ENCODE measurements around the gene MPV17. TPM values are rescaled to one million over a fixed set of nuclear protein-coding genes. Genes with fewer than 3 reads are reported as not detected.

MPV17 gene
- total and polyA plus RNA-seq, 2 of the 13 experiments (the other 11 are each of a cell fraction or from before 2014, with no cell fraction given): 48.9 to 129 TPM

DNA sequence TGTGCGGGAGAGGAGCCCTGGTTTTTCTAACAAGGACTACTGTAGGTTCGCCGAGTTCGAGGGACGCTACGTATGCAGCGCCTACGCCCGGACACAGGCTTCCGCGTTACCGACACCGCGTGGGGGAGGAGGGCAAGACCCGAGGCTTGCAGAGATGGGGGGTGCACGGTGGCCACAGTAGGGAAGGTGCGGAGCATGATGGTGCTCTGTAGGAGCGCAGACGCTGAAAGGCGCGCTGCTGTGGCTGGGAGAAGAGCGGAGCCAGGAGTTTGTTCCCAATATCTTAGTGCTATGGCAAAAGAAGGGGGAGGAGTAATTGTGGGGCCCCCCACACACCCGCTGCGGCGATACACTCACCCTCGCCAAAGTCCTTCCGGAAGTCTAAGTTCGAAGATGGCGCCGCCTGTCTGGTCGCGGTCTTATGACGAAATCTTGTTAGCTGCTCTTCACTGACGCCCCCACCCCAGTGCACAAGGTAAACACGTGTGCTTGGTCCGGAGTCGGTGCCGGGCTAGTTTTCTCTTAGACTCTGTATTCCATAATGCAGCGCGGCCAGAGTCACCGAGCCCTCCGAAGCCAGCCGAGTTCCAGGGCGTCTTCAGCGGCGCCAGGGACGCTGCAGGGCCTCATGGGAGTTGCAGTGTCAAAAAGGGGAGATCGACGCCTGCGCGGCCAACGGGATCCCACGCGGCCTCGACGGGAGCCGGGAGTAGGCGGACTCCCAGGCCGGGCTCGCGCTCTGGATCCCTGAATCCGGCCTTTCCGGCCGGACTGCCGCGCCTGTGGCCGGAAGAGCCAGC lies 33.7 kb upstream of the MPV17 start, which contains the start of gene GTF3C2 (continued):
- TF ChIP-seq, protein P1, sequence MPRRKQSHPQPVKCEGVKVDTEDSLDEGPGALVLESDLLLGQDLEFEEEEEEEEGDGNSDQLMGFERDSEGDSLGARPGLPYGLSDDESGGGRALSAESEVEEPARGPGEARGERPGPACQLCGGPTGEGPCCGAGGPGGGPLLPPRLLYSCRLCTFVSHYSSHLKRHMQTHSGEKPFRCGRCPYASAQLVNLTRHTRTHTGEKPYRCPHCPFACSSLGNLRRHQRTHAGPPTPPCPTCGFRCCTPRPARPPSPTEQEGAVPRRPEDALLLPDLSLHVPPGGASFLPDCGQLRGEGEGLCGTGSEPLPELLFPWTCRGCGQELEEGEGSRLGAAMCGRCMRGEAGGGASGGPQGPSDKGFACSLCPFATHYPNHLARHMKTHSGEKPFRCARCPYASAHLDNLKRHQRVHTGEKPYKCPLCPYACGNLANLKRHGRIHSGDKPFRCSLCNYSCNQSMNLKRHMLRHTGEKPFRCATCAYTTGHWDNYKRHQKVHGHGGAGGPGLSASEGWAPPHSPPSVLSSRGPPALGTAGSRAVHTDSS (CRISPR knock-in tag; conservative IDR thresholded peaks at IDR 0.05): no peak
- TF ChIP-seq ZNF558 (CRISPR knock-in tag; IDR thresholded peaks at IDR 0.05; ENCODE audit: borderline replicate concordance) (peak; percentile 91; the same call in 1 of the 2 replicates), ZBTB8A (CRISPR knock-in tag; IDR thresholded peaks at IDR 0.05; ENCODE audit: borderline replicate concordance, low read depth) (no peak), PHF20 (CRISPR knock-in tag; IDR thresholded peaks at IDR 0.05) (peak; percentile 94), REXO4 (CRISPR knock-in tag; IDR thresholded peaks at IDR 0.05; ENCODE audit: borderline replicate concordance) (peak; percentile 84; the same call in 1 of the 2 replicates), CHD2 (IDR thresholded peaks at IDR 0.05; ENCODE audit: low read depth, low read length) (peak; percentile 88), PHF8 (CRISPR knock-in tag; IDR thresholded peaks at IDR 0.05) (peak; percentile 76), KAT8 (CRISPR knock-in tag; IDR thresholded peaks at IDR 0.05) (peak; percentile 99), ZNF605 (CRISPR knock-in tag; IDR thresholded peaks at IDR 0.05) (peak; percentile 37; the same call in 1 of the 2 replicates), ZBTB42 (CRISPR knock-in tag; IDR thresholded peaks at IDR 0.05) (0 out of 2 replicates have a peak, but pooled peaks have one; percentile 19), TP53 (CRISPR knock-in tag; conservative IDR thresholded peaks at IDR 0.05) (0 out of 2 replicates have a peak, but pooled peaks have one; percentile 20), BHLHE40 (IDR thresholded peaks at IDR 0.05; ENCODE audit: low read length) (peak; percentile 36), HOXD1 (CRISPR knock-in tag; IDR thresholded peaks at IDR 0.05) (peak; percentile 25), ZFAT (CRISPR knock-in tag; conservative IDR thresholded peaks at IDR 0.05) (0 out of 2 replicates have a peak, but pooled peaks have one; percentile 36), MLLT10 (CRISPR knock-in tag; IDR thresholded peaks at IDR 0.05) (no peak)
- TF ChIP-seq, protein P2, sequence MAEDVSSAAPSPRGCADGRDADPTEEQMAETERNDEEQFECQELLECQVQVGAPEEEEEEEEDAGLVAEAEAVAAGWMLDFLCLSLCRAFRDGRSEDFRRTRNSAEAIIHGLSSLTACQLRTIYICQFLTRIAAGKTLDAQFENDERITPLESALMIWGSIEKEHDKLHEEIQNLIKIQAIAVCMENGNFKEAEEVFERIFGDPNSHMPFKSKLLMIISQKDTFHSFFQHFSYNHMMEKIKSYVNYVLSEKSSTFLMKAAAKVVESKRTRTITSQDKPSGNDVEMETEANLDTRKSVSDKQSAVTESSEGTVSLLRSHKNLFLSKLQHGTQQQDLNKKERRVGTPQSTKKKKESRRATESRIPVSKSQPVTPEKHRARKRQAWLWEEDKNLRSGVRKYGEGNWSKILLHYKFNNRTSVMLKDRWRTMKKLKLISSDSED (CRISPR knock-in tag; IDR thresholded peaks at IDR 0.05): no peak
- TF ChIP-seq, protein P3, sequence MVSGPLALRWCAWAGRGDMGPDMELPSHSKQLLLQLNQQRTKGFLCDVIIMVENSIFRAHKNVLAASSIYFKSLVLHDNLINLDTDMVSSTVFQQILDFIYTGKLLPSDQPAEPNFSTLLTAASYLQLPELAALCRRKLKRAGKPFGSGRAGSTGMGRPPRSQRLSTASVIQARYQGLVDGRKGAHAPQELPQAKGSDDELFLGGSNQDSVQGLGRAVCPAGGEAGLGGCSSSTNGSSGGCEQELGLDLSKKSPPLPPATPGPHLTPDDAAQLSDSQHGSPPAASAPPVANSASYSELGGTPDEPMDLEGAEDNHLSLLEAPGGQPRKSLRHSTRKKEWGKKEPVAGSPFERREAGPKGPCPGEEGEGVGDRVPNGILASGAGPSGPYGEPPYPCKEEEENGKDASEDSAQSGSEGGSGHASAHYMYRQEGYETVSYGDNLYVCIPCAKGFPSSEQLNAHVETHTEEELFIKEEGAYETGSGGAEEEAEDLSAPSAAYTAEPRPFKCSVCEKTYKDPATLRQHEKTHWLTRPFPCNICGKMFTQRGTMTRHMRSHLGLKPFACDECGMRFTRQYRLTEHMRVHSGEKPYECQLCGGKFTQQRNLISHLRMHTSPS (CRISPR knock-in tag; IDR thresholded peaks at IDR 0.05; ENCODE audit: low read depth): 0 out of 2 replicates have a peak, but pooled peaks have one; percentile 18
- TF ChIP-seq, protein P4, sequence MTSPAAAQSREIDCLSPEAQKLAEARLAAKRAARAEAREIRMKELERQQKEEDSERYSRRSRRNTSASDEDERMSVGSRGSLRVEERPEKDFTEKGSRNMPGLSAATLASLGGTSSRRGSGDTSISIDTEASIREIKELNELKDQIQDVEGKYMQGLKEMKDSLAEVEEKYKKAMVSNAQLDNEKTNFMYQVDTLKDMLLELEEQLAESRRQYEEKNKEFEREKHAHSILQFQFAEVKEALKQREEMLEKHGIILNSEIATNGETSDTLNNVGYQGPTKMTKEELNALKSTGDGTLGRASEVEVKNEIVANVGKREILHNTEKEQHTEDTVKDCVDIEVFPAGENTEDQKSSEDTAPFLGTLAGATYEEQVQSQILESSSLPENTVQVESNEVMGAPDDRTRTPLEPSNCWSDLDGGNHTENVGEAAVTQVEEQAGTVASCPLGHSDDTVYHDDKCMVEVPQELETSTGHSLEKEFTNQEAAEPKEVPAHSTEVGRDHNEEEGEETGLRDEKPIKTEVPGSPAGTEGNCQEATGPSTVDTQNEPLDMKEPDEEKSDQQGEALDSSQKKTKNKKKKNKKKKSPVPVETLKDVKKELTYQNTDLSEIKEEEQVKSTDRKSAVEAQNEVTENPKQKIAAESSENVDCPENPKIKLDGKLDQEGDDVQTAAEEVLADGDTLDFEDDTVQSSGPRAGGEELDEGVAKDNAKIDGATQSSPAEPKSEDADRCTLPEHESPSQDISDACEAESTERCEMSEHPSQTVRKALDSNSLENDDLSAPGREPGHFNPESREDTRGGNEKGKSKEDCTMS (CRISPR knock-in tag; conservative IDR thresholded peaks at IDR 0.05): 0 out of 2 replicates have a peak, but pooled peaks have one; percentile 39
- TF ChIP-seq, protein P5, sequence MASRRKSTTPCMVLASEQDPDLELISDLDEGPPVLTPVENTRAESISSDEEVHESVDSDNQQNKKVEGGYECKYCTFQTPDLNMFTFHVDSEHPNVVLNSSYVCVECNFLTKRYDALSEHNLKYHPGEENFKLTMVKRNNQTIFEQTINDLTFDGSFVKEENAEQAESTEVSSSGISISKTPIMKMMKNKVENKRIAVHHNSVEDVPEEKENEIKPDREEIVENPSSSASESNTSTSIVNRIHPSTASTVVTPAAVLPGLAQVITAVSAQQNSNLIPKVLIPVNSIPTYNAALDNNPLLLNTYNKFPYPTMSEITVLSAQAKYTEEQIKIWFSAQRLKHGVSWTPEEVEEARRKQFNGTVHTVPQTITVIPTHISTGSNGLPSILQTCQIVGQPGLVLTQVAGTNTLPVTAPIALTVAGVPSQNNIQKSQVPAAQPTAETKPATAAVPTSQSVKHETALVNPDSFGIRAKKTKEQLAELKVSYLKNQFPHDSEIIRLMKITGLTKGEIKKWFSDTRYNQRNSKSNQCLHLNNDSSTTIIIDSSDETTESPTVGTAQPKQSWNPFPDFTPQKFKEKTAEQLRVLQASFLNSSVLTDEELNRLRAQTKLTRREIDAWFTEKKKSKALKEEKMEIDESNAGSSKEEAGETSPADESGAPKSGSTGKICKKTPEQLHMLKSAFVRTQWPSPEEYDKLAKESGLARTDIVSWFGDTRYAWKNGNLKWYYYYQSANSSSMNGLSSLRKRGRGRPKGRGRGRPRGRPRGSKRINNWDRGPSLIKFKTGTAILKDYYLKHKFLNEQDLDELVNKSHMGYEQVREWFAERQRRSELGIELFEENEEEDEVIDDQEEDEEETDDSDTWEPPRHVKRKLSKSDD (CRISPR knock-in tag; IDR thresholded peaks at IDR 0.05; ENCODE audit: low read depth): peak; percentile 79; the same call in 1 of the 2 replicates

Measured in HepG2 (cell line).